Stimulated activated CD8-positive, alpha-beta memory T cell treated with anti-CD3 and anti-CD28 coated beads, Interleukin-4, amount 100 ng/mL, for 4 hours (primary cell): ENCODE measurements around the gene XYLT2.

Experiments
- DNase-seq, 2 donors: peaks; one replicate each; pipeline ENCODE4 v3.0.0-alpha.2; 2020; ENCODE audit warnings: low read depth in 2 of 2, low spot score in 1 of 2

Gene XYLT2

DNA sequence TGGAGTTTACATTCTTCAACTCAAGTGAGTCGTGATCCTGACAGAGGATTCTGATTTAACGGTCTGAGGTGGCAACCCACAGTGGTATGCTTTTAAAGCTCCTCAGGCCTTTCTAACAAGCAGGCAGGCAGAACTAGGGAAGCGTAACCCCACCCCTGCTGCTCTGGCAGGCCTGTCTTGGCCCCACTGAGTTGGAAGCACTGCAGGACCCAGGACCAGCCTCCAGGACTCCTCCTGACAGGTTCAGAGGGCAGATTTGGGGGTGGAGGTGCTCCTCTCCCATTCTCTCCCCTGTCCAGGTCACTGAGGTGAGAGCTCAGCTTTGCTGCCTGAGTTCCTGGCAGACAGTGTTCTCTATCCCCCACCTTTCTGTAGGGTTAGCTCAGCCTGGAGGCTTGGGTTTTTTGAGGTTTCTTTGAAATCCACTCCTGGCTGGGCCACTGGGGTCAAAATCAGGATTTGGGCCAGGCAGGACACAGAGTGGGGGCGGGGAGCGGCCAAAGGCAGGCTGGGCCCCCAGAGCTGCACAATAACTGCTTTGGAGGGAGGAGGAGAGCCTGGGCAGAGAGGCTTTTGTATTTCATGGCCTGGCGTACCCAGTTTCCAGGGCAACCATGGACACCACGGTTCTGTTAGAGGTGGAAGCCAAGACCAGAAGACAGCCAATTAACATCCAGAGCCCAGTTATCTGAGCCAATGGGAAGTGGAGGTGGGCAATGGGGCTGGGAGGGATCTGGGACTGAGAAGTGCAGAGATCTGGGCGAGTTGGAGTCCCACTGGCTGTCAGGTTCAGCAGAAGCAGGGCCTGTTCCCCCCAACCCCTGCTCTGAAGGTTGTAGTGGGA lies 17.5 kb downstream of the XYLT2 start:
- no peak for DNase-seq

GRCh38 chr17:50364061-50364458 lies 18.1 kb downstream of the XYLT2 start:
- no peak for DNase-seq

DNA sequence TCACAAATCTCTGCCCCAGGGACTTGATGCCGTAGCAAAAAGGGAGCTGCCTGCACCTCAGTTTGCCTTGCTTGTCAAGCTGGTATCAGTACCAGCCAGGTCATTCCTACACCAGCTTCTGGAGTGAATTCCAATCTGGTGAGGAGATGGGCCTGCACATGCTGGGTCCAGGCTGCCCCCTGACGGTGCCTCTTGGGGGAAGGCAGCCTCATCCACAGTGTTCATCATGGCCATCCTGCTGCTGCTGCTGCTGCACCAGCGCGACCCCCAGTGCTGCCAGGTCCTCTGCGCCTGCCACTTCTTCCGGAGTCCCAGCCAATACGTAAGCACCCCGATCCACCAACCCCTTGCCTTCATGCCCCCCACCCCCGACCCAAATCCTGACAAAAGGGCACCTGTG lies 18.8 kb downstream of the XYLT2 start:
- no peak for DNase-seq

- DNase-seq: no peak
Observed at GRCh38 chr17:50365165-50365564, 19.2 kb downstream of the XYLT2 start.

GRCh38 chr17:50365649-50366393 lies 19.9 kb downstream of the XYLT2 start:
- no peak for DNase-seq

- DNase-seq: no peak
Observed at GRCh38 chr17:50367401-50367800, 21.5 kb downstream of the XYLT2 start.

GRCh38 chr17:50370052-50370451 lies 24.1 kb downstream of the XYLT2 start:
- DNase-seq: no peak

DNA sequence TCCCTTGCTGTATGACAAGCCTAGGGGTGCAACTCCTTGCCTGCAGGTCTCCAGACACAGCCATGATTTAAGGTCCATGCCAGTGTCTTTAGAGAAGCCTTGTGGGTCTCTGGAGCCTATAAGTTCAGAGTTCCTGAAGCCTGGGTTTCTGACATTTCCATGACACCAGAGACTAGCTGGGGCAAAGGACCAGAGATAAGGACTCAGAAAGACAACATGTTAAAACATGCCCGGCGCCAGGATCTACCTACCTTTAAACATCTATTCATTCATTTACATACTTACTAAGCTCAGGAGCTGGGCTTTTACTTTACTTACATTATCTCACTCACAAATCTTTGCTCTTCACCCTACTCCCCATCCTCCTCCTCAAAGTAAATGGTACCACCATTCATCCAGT lies 25.6 kb downstream of the XYLT2 start:
- DNase-seq: no peak

GRCh38 chr17:50372222-50372757 lies 26.4 kb downstream of the XYLT2 start:
- no peak for DNase-seq

- DNase-seq: peak; percentile 73 to 75
Observed at GRCh38 chr17:50372758-50373556, 27.0 kb downstream of the XYLT2 start, which contains the start of the genes EME1 and MRPL27. EME1 (plus strand) TSS chr17:50373229; CDS start chr17:50375209, 1,980 bp downstream. MRPL27 (minus strand) TSS chr17:50373184; CDS start chr17:50373170, 14 bp downstream.

- DNase-seq: no peak
Observed at GRCh38 chr17:50373705-50374104, 27.8 kb downstream of the XYLT2 start.

- no peak for DNase-seq
Observed at GRCh38 chr17:50375858-50376538, 30.1 kb downstream of the XYLT2 start.

GRCh38 chr17:50379351-50380132 lies 33.6 kb downstream of the XYLT2 start:
- no peak for DNase-seq

GRCh38 chr17:50380369-50381259 lies 34.7 kb downstream of the XYLT2 start:
- no peak for DNase-seq

- no peak for DNase-seq
Observed at GRCh38 chr17:50381260-50381815, 35.4 kb downstream of the XYLT2 start.

GRCh38 chr17:50381920-50382319 lies 36.0 kb downstream of the XYLT2 start:
- DNase-seq: no peak

- no peak for DNase-seq
Observed at GRCh38 chr17:50382931-50383330, 37.0 kb downstream of the XYLT2 start.

GRCh38 chr17:50386510-50386909 lies 40.6 kb downstream of the XYLT2 start:
- DNase-seq: no peak
